Stromal cell of bone marrow (primary cell): ENCODE results near the gene NTN3.

Experiments used
- DNase-seq: peaks from one replicate; pipeline ENCODE4 v3.0.0-alpha.2; 2012; ENCODE audit warnings: low read depth

The NTN3 gene

GRCh38 chr16:2466667-2467527, 4.2 kb upstream of the NTN3 start:
- DNase-seq, result no peak

- peak; percentile 63 for DNase-seq
Measured at GRCh38 chr16:2467528-2468232, 3.4 kb upstream of the NTN3 start.

GRCh38 chr16:2468233-2468724, 2.8 kb upstream of the NTN3 start:
- no peak for DNase-seq

- no peak for DNase-seq
Measured at GRCh38 chr16:2468725-2469398, 2.2 kb upstream of the NTN3 start.

- no peak for DNase-seq
Measured at GRCh38 chr16:2469399-2470233, 1.5 kb upstream of the NTN3 start.

GRCh38 chr16:2470234-2470601, 879 bp upstream of the NTN3 start:
- no peak for DNase-seq

- no peak for DNase-seq
Measured at GRCh38 chr16:2470603-2471015, 488 bp upstream of the NTN3 start.

- no peak for DNase-seq
Measured at GRCh38 chr16:2471653-2472487, 773 bp downstream of the NTN3 start.

- DNase-seq, result no peak
Measured at GRCh38 chr16:2472488-2472864, 1.4 kb downstream of the NTN3 start.

- no peak for DNase-seq
Measured at GRCh38 chr16:2472885-2473445, 1.9 kb downstream of the NTN3 start.

- no peak for DNase-seq
Measured at GRCh38 chr16:2473446-2473926, 2.4 kb downstream of the NTN3 start.

GRCh38 chr16:2473999-2474876, 3.1 kb downstream of the NTN3 start:
- no peak for DNase-seq

GRCh38 chr16:2474877-2475412, 3.8 kb downstream of the NTN3 start, which contains the start of gene TBC1D24:
TBC1D24 (plus strand) TSS chr16:2475127; CDS start chr16:2496149, 21,022 bp downstream.
- peak; percentile 63 for DNase-seq

- DNase-seq, result no peak
Measured at GRCh38 chr16:2475413-2476344, 4.6 kb downstream of the NTN3 start.

GRCh38 chr16:2476345-2476720, 5.2 kb downstream of the NTN3 start:
- DNase-seq, result no peak

- DNase-seq, result no peak
Measured at GRCh38 chr16:2476741-2477140, 5.6 kb downstream of the NTN3 start.

- no peak for DNase-seq
Measured at GRCh38 chr16:2477327-2477726, 6.2 kb downstream of the NTN3 start.

GRCh38 chr16:2478279-2478678, 7.2 kb downstream of the NTN3 start:
- no peak for DNase-seq
